ENCODE data around the gene ZNF776.
"Not testable (repeated sequence)": the region's sequence is repeated elsewhere in the genome, so short reads cannot be mapped to it uniquely, and the experiment has no call there.

The ZNF776 gene

DNA sequence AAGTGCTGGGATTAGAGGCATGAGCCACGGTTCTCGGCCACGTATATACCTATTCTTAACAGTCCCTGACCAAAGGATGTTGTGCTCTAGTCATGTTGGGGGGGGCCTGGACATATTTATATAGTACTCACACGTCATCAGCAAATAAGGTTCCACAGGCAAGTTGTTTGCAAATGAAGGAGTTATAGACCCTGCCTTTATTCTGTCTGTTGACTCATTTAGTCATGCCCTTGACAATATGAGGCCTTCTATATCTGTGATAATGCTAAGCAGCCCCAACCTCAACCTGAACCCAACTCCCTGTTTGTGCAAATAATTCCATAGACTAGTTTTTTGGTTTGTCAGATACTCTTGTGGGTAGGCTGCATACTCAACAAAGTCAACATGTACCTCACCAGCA lies 31.7 kb downstream of the ZNF776 start:
- DNase-seq (ENCODE audit: low spot score): no peak

- no peak for DNase-seq (ENCODE audit: low spot score)
Measured at GRCh38 chr19:57779220-57779845, 32.7 kb downstream of the ZNF776 start.

GRCh38 chr19:57786286-57786685 lies 39.7 kb downstream of the ZNF776 start:
- no peak for DNase-seq (ENCODE audit: low spot score)

GRCh38 chr19:57786906-57787305 lies 40.3 kb downstream of the ZNF776 start:
- no peak for DNase-seq (ENCODE audit: low spot score)

- DNase-seq (ENCODE audit: low spot score): no peak
Measured at GRCh38 chr19:57788114-57788692, 41.6 kb downstream of the ZNF776 start.

DNA sequence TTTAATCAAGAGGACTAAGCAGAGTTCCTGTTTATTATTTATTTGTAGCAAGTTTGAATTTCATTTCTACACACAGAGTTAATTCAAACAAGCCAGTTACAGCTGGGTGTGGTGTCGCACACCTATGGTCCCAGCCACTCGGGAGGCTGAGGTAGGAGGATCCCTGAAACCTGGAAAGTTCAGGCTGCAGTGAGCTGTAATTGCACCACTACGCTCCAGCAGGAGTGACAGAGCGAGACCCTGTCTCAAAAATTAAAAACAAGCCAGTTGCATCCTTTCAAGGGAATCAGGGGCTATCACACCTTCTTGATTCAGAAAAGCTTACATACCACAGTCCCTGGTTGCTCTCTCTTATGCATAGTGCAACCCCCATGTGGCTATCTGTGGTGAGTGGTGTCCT lies 42.7 kb downstream of the ZNF776 start:
- DNase-seq (ENCODE audit: low spot score): no peak

DNA sequence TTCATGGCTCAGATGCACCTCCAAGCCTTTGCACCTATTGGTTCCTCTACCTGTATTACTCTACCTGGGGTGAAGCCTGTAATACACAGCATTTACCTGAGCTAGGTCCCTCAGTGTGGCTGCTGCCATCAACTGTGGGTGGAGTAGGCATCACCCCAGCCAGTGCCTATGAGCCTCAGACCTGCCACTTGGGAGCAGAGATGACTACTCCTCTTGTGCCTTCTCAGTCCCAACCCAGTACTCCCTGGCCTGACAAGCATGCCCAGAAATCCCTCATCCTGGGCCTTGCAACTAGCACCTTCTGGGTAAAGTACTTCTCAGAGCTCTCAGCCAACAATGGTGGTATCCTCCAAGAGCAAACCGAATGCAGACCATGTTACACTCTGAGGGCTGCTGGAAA lies 50.0 kb downstream of the ZNF776 start:
- not testable (repeated sequence) for DNase-seq (ENCODE audit: low spot score)

GRCh38 chr19:57800696-57801095 lies 54.1 kb downstream of the ZNF776 start:
- no peak for DNase-seq (ENCODE audit: low spot score)

- DNase-seq (ENCODE audit: low spot score): peak; percentile 54
Measured at GRCh38 chr19:57802269-57802668, 55.7 kb downstream of the ZNF776 start.

DNA sequence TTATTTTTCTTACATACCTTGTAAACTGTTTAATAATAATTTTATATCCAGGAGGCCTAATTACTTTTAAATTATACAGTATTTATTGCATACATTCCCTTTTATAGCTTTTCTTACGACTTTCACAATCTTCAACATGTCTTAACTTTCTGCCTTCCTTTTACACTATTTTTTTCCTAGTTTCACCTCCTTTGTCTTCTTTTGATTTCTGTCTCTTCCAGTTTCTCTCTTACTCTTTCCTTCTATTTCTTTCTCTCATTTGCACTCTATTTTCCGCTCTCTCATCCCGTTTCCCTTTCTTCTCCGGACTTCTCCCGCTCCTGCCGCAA lies 56.6 kb downstream of the ZNF776 start:
- DNase-seq (ENCODE audit: low spot score): no peak

DNA sequence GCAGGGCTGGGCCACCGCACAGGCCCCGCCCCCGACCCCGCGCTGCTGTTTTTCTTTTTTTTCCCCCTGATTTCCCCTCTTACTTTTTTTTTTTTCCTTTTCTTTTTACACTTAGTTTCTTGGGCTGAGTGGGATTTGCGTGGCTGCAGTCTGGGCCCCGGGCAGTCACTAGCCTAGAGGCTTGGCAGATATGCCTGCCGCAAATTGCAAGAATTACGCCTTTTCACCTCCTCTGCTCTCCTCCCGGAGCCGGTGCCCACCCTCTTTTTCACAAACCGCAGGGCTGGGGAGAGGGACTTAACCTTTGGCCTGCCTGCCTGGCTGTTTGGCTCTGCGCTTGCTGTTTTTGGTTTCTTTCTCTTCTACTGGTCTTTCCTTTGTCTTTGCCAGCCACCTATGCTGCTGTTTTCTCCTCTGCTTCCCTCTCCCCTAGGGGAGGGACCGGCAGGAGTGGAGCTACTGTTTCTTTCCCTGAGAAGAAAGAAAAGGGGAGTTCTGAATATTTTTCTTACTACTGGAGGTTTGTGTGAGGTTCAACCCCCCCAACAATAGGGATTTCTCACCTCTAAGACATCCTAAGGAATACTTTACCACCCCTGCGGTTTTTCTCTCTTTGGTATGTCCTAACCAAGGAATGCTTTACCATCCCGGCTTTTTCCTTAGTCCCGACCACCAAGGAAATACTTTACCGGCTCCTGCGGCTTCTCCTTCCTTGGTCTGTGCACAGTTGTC lies 57.1 kb downstream of the ZNF776 start:
- DNase-seq (ENCODE audit: low spot score): no peak

DNA sequence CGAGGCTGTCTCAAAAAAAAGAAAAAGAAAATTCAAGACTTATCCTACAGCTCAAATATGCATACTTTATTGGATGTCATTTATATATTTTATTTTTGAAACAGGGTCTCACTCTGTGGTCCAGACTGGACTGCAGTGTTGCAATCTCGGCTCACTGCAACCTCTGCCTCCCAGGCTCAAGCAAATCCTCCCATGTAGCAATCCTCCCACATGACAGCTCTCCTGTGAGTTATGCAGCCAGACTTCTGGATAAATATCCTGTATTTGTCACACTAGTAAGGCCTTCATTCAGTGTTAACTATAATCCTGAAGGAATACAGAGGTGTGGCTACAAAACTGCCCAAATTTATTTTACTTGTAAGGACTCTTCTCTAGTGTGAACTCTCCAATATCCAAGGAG lies 60.9 kb downstream of the ZNF776 start:
- DNase-seq (ENCODE audit: low spot score): no peak
